Lower leg skin (tissue), 4 donors: ENCODE measurements around the gene TTN. TPM values are rescaled to one million over a fixed set of nuclear protein-coding genes. Genes with fewer than 3 reads are reported as not detected.

Experiments used
- DNase-seq, 2 donors: peaks; one replicate each; pipeline ENCODE4 v3.0.0-alpha.2; 2019; ENCODE audit warnings: low spot score in 2 of 2
- H3K4me3 ChIP-seq: fragments of 200-600 bp; sonication (generic); 2 replicates; pipeline ENCODE4 v1.5.1; 2017; ENCODE audit warnings: mild to moderate bottlenecking, low read depth; ENCODE audit not compliant: poor library complexity, severe bottlenecking
- POLR2A ChIP-seq, 2 donors: fragments of 450-650 bp; IDR thresholded peaks; one replicate each; pipeline ENCODE4 v1.6.1; 2016 to 2017; ENCODE audit warnings: antibody characterized with exemption in 2 of 2, mild to moderate bottlenecking in 1 of 2, moderate library complexity in 1 of 2
- WGBS, 2 donors: methylation state at CpG; one replicate each; pipeline ENCODE4 v1.1.5; 2018; 5-methylcytosine and 5-hydroxymethylcytosine counted together
- intact Hi-C: fragments of 100-400 bp; cut with DNase I; formaldehyde crosslinking; loops from one replicate; pipeline ENCODE4 v1.15.0; 2023; ENCODE audit warnings: low total_unique reads
- total RNA-seq, 4 donors: library from RNA; depleted of rRNA; stranded (reverse); fragments of >200 nt; gene quantifications; one replicate each; pipeline ENCODE4 v1.1.0, GENCODE V29; 2016
- TF ChIP-seq, protein P1 (sequence below), 3 donors: fragments of 450-650 bp; IDR thresholded peaks; one replicate each; pipeline ENCODE4 v1.5.1; 2016; ENCODE audit warnings: antibody characterized with exemption in 3 of 3, mild to moderate bottlenecking in 3 of 3, moderate library complexity in 2 of 3

Gene TTN
- total RNA-seq, 4 donors from 2014 or later: 0.25 to 2.4 (median 0.74) TPM

DNA sequence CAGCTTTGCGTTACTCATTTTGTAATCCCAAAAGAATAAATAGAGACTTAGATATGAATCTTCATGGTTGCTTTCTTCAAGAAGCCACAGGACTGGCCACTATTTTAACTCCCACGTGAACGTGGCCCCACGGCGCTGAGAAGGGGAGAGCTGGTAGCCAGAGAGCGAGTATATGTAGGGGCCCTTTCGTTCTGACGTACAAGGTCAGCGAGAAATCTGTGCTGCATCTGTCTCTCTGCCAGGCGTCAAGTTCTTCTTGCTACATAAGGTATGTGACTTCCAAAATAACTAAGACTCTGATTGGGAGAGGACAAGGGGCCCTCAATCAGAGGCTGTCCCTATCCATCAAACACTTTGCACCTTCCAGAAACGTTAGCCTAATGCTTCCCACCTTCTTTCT lies 177.8 kb downstream of the TTN start:
- no peak for TF ChIP-seq POLR2A (IDR thresholded peaks at IDR 0.05)
- DNase-seq: no peak
- no peak overlapping the region for H3K4me3 ChIP-seq
- intact Hi-C loops: no loop called here
- WGBS, 2 donors: 85 to 87% methylated on average over 11 of the region's 11 CpGs

DNA sequence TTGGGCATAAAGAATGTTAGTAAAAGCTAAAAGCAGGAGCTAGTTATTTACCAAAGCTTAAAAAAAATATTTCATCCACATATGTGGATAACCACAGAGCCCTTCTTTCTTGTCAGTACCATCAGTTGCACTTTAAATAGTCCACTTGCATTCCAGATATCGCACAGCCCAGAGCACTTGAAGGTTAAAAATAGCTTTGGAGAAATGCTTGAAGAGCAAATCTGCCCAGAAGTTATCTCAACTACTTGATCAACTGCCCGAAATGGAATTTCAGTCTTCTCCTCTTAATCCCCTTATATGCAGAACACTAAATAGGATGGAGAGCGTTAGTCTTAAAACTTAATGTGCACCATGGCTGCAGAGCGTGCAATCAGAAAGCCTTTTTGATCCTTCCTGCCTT lies 178.6 kb downstream of the TTN start:
- no peak for DNase-seq
- intact Hi-C loops: no loop called here
- TF ChIP-seq POLR2A (IDR thresholded peaks at IDR 0.05): no peak
- TF ChIP-seq, protein P1, sequence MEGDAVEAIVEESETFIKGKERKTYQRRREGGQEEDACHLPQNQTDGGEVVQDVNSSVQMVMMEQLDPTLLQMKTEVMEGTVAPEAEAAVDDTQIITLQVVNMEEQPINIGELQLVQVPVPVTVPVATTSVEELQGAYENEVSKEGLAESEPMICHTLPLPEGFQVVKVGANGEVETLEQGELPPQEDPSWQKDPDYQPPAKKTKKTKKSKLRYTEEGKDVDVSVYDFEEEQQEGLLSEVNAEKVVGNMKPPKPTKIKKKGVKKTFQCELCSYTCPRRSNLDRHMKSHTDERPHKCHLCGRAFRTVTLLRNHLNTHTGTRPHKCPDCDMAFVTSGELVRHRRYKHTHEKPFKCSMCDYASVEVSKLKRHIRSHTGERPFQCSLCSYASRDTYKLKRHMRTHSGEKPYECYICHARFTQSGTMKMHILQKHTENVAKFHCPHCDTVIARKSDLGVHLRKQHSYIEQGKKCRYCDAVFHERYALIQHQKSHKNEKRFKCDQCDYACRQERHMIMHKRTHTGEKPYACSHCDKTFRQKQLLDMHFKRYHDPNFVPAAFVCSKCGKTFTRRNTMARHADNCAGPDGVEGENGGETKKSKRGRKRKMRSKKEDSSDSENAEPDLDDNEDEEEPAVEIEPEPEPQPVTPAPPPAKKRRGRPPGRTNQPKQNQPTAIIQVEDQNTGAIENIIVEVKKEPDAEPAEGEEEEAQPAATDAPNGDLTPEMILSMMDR (IDR thresholded peaks at IDR 0.05): no peak
- 65 to 75% methylated on average over 4 of the region's 4 CpGs for WGBS, 2 donors
- no peak overlapping the region for H3K4me3 ChIP-seq

DNA sequence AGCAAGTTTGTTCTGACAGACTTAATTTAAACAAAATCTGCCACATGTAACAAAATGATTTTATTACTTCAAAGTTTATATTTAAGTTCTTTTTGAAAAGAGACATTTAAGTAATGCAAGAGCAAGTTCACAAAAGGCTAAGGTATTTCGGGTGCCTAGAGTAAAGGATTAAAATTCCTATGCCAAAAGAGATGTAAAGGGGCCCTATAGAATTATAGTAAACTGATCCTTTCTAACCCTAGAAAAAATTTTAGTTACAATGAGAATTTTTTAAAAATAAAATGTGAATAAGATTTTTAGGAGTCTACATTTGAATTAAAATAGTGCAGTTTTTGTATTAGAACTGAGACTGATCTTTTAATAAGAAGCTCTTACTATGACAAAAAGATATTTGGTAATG lies 179.8 kb downstream of the TTN start:
- no peak for TF ChIP-seq POLR2A (IDR thresholded peaks at IDR 0.05)
- TF ChIP-seq, protein P1 (IDR thresholded peaks at IDR 0.05): no peak
- DNase-seq: no peak
- intact Hi-C loops: no loop called here
- H3K4me3 ChIP-seq: no peak overlapping the region
- WGBS, 2 donors: 52 to 68% methylated on average over 1 of the region's 1 CpG

DNA sequence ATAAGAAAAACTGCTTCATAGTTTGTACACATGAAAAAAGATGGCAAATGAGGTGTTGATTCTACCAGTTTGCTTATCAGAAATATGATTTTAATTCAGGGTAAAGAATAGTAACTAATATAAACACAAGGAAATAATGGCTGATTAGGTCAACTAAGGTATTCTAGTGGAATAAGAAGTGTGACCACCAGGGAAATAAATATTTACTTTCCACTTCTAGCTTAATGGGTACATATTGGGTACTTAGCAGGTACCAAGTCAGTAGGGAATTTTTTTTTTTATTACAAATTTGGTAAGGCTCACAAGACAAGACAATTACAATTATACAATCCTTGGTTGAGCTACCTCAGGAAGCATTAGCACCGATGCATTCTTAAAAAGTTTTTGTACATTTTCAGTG lies 191.3 kb downstream of the TTN start:
- WGBS, 2 donors: 86 to 95% methylated on average over 1 of the region's 1 CpG
- no peak for TF ChIP-seq POLR2A (IDR thresholded peaks at IDR 0.05)
- TF ChIP-seq, protein P1 (IDR thresholded peaks at IDR 0.05): no peak
- no peak for DNase-seq
- H3K4me3 ChIP-seq: no peak overlapping the region
- intact Hi-C loops: no loop called here

DNA sequence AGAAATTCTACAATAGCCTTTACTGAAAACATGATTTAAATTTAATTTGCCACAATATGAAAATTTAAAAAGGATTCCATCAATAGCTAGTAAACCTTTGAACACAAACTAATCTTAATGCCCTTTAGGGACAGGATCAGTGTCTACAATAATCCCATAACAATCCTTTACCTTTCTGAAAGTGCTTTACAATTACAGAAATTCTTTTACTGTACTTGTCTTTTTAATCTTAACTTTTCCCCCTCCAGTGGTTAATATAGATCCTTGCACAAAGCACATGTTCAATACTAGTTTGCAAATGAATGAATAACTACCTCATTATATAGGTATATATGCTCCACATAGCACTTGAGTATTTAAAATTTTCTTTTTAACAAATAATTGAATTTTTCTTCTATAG lies 204.3 kb downstream of the TTN start:
- intact Hi-C loops: no loop called here

DNA sequence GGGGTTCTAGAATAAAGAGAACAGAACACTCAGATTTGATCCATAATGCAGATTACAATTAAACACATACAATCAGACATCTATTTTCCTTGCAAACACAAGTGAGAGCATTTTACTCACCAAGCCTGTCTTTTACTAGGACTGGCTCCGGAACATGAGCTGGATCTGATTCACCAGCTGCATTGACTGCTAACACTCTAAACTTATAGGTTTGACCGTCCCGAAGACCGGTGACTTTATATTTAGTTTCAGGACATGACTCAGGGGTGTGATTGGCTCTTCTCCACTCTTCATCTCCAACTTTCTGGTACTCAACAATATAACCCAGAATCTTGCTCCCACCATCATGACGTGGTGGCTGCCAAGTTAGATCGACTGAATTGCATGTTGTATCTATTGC lies 214.6 kb downstream of the TTN start:
- WGBS, 2 donors: 97 to 98% methylated on average over 6 of the region's 6 CpGs
- DNase-seq: no peak
- no peak overlapping the region for H3K4me3 ChIP-seq
- intact Hi-C loops: no loop called here
- TF ChIP-seq, protein P1 (IDR thresholded peaks at IDR 0.05): no peak
- TF ChIP-seq POLR2A (IDR thresholded peaks at IDR 0.05): no peak

More for the DNA sequence above, 204.3 kb downstream of the TTN start:
- TF ChIP-seq, protein P1 (IDR thresholded peaks at IDR 0.05): no peak
- no peak for TF ChIP-seq POLR2A (IDR thresholded peaks at IDR 0.05)
- no peak overlapping the region for H3K4me3 ChIP-seq
- DNase-seq: no peak
